A673 (cell line): ENCODE data around the gene PEX19. TPM values are rescaled to one million over a fixed set of nuclear protein-coding genes. Genes with fewer than 3 reads are reported as not detected.

Source experiments
- BruUV-seq: library from RNA; stranded (reverse); fragments of 400-500 nt; replicated peaks from 2 replicates; lab custom pipeline; 2021; lab: Mats Ljungman, UMichigan
- CTCF ChIA-PET: fragments of 300-600 bp; sonication (Branson Sonifier 250); formaldehyde crosslinking; loops from one replicate; lab custom pipeline; 2022; ENCODE audit warnings: antibody characterized with exemption; lab: Charles Lee
- POLR2A ChIA-PET: fragments of 300-600 bp; sonication (Branson Sonifier 250); formaldehyde crosslinking; loops from one replicate; lab custom pipeline; 2022; ENCODE audit warnings: antibody characterized with exemption; ENCODE audit not compliant: low non-redundant PET; lab: Charles Lee
- DNase-seq: peaks from one replicate; pipeline ENCODE4 v3.0.0-alpha.2; 2015; ENCODE audit warnings: low spot score
- H3K27ac ChIP-seq: fragments of 200-600 bp; sonication (generic); 2 replicates; pipeline ENCODE4 v1.5.1; 2016; ENCODE audit warnings: mixed run types, low read depth, mild to moderate bottlenecking, mixed read lengths, antibody characterized with exemption, low read length; ENCODE audit not compliant: poor library complexity, severe bottlenecking
- H3K27me3 ChIP-seq: fragments of 200-600 bp; sonication (generic); replicated peaks from 2 replicates; pipeline ENCODE4 v1.6.1; 2017; ENCODE audit warnings: mixed run types, low read depth, mild to moderate bottlenecking, mixed read lengths, antibody characterized with exemption, low read length; ENCODE audit not compliant: insufficient read depth, poor library complexity
- H3K36me3 ChIP-seq: fragments of 200-600 bp; sonication (generic); 2 replicates; pipeline ENCODE4 v1.6.1; 2016; ENCODE audit warnings: mixed run types, mild to moderate bottlenecking, mixed read lengths, antibody characterized with exemption, low read length; ENCODE audit not compliant: insufficient read depth, poor library complexity, severe bottlenecking
- H3K4me1 ChIP-seq: fragments of 200-600 bp; sonication (generic); 2 replicates; pipeline ENCODE4 v1.6.1; 2017; ENCODE audit warnings: mixed run types, mild to moderate bottlenecking, mixed read lengths, antibody characterized with exemption, low read length; ENCODE audit not compliant: insufficient read depth, poor library complexity, severe bottlenecking
- H3K4me3 ChIP-seq: fragments of 200-600 bp; sonication (generic); 2 replicates; pipeline ENCODE4 v1.5.1; 2016; ENCODE audit warnings: low read depth, mixed run types, mild to moderate bottlenecking, mixed read lengths, low read length; ENCODE audit not compliant: poor library complexity, severe bottlenecking
- H3K9me3 ChIP-seq: fragments of 200-600 bp; sonication (generic); 2 replicates; pipeline ENCODE4 v1.6.1; 2016; ENCODE audit warnings: mixed run types, low read depth, mild to moderate bottlenecking, mixed read lengths, antibody characterized with exemption, low read length; ENCODE audit not compliant: poor library complexity, severe bottlenecking
- EZH2 ChIP-seq: fragments of 200-600 bp; sonication (generic); IDR thresholded peaks from 2 replicates; pipeline ENCODE4 v1.6.1; 2017; ENCODE audit warnings: borderline replicate concordance, low read depth, mild to moderate bottlenecking, mixed read lengths, antibody characterized with exemption, low read length; ENCODE audit not compliant: poor library complexity, severe bottlenecking
- intact Hi-C: fragments of 100-400 bp; cut with micrococcal nuclease; formaldehyde crosslinking; loops from one replicate; pipeline ENCODE4 v1.10.0; 2022; ENCODE audit not compliant: unreplicated experiment
- total RNA-seq: library from RNA; stranded (reverse); gene quantifications from 2 replicates; pipeline ENCODE4 v1.2.3, GENCODE V29; 2021
- TF ChIP-seq, protein P1 (sequence below): fragments of 300-800, 200-600 bp; sonication (generic); conservative IDR thresholded peaks from 2 replicates; pipeline ENCODE4 v1.5.1; 2017; ENCODE audit warnings: low read depth, mild to moderate bottlenecking, antibody characterized with exemption, low read length, moderate library complexity, mixed read lengths

Gene PEX19
- total RNA-seq, 1 experiment from 2014 or later = 67.0 TPM

DNA sequence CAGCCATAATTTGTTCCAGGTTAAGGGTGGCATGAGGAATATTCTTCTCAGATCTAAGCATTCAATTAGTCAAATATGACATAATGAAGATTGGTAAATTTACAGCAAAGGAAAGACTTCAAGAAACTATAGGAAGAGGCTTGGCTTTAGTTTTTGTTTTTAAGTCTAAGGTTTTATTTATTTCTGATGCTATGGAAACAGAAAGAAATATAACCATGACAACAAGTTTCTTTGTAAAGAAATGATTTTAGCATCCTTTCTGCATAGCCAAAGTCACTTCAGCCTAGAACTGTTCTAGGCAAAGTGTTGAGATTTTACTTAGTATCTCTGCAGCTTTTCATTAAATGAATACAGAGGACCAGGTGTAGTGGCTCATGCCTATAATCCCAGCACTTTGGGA lies 52.0 kb downstream of the PEX19 start:
- intact Hi-C loops = no loop called here
- ChIA-PET CTCF (no interaction called here), POLR2A (no interaction called here)
- H3K9me3 ChIP-seq = no peaks in the 10 kb centered on the region
- no TSS peak for BruUV-seq
- no peak for TF ChIP-seq EZH2
- TF ChIP-seq, protein P1, sequence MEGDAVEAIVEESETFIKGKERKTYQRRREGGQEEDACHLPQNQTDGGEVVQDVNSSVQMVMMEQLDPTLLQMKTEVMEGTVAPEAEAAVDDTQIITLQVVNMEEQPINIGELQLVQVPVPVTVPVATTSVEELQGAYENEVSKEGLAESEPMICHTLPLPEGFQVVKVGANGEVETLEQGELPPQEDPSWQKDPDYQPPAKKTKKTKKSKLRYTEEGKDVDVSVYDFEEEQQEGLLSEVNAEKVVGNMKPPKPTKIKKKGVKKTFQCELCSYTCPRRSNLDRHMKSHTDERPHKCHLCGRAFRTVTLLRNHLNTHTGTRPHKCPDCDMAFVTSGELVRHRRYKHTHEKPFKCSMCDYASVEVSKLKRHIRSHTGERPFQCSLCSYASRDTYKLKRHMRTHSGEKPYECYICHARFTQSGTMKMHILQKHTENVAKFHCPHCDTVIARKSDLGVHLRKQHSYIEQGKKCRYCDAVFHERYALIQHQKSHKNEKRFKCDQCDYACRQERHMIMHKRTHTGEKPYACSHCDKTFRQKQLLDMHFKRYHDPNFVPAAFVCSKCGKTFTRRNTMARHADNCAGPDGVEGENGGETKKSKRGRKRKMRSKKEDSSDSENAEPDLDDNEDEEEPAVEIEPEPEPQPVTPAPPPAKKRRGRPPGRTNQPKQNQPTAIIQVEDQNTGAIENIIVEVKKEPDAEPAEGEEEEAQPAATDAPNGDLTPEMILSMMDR = no peak
- no peaks in the 10 kb centered on the region for H3K4me1 ChIP-seq
- H3K27ac ChIP-seq = no peak overlapping the region
- no peak for DNase-seq
- H3K4me3 ChIP-seq = no peak overlapping the region
- H3K27me3 ChIP-seq = no peaks in the 10 kb centered on the region
- H3K36me3 ChIP-seq = peaks cover 81% of the 10 kb centered on the region

DNA sequence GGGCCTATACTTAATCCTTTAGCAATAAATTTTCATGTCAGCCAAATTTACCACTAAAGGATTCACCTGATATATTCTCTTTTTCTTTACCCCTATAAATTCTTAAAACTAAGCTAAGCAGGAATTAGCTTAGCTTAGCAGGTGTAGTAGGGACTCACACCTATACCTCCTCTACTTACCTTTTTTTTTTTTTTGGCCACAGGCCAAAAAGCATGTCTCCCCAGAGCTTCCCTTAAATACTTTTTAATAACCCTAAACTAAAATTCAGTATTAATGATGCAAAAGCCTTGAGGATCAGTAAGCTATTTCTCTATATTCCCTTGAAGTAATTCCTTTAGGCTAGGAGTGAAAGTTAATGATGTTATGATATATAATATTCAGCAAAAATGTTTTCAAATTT lies 56.5 kb downstream of the PEX19 start:
- intact Hi-C loops = no loop called here
- H3K9me3 ChIP-seq = no peaks in the 10 kb centered on the region
- no peak overlapping the region for H3K27ac ChIP-seq
- DNase-seq = no peak
- POLR2A ChIA-PET = no interaction called here
- peaks cover 83% of the 10 kb centered on the region for H3K36me3 ChIP-seq
- H3K4me3 ChIP-seq = no peak overlapping the region
- no peaks in the 10 kb centered on the region for H3K4me1 ChIP-seq
- no TSS peak for BruUV-seq
- CTCF ChIA-PET = no interaction called here
- no peaks in the 10 kb centered on the region for H3K27me3 ChIP-seq
- TF ChIP-seq EZH2 = no peak
- TF ChIP-seq, protein P1 = no peak

DNA sequence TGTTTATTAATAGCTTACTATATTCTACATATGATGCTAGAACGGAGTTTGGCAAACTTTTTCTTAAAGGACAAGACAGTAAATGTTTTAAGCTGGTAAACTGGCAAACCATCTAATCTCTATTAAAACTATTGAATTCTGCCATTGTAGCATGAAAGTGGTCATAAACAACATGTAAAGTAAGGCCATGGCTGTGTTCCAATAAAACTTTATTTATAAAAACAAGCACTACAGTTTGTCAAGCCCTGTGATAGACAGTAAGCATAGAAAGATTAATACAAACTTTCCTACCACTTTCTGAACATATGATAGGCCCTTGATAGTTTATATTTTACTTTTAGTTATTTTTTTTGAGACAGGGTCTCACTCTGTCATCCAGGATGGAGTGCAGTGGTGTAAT lies 57.4 kb downstream of the PEX19 start:
- POLR2A ChIA-PET = no interaction called here
- CTCF ChIA-PET = no interaction called here
- DNase-seq = no peak
- Histone ChIP-seq H3K4me3 (no peak overlapping the region), H3K4me1 (no peaks in the 10 kb centered on the region), H3K9me3 (no peaks in the 10 kb centered on the region), H3K27ac (no peak overlapping the region), H3K36me3 (peaks cover 85% of the 10 kb centered on the region), H3K27me3 (no peaks in the 10 kb centered on the region)
- no peak for TF ChIP-seq EZH2
- intact Hi-C loops = no loop called here
- BruUV-seq = no TSS peak

DNA sequence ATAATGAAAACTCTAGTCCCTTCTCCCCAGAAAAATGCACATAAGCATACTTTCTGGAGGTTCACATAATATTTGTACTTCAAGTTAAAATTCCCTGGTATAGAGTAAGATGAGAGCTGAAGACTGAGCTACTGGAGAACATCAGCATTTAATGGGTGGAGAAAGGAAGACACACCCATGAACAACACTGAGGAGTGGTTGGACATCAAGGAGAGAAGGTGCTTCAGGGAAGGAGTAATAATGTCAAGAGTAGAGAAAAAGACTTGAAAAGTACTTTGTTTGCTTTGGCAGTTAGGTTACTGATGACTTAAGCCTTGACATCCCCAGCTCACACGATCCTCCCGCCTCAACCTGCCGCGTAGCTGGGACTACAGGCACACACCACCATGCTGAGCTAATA lies 57.9 kb downstream of the PEX19 start:
- Histone ChIP-seq H3K4me1 (no peaks in the 10 kb centered on the region), H3K27ac (no peak overlapping the region), H3K36me3 (peaks cover 85% of the 10 kb centered on the region), H3K4me3 (no peak overlapping the region), H3K9me3 (no peaks in the 10 kb centered on the region), H3K27me3 (no peaks in the 10 kb centered on the region)
- intact Hi-C loops = no loop called here
- TF ChIP-seq, protein P1 = no peak
- TF ChIP-seq EZH2 = no peak
- ChIA-PET POLR2A (no interaction called here), CTCF (no interaction called here)
- no TSS peak for BruUV-seq
- DNase-seq = no peak
